ENCODE data around the gene SERPINA1.

DNA sequence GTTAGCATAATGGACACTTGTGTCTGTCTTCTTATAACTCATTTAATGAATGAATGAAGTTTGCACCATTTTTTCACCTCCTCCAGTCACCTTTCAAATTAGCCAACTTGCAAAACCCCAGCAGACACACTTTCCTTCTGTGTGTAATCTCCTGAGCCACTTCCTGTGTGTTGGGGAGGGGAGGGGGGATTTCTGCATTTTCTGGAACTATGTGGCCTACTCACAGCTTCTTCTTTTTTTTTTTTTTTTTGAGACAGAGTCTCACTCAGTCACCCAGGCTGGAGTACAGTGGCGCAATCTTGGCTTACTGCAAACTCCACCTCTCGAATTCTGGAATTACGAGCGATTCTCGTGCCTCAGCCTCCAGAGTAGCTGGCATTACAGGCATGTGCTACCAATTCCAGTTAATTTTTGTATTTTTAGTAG lies 4.1 kb upstream of the SERPINA1 start:
- TF ChIP-seq, protein P1, sequence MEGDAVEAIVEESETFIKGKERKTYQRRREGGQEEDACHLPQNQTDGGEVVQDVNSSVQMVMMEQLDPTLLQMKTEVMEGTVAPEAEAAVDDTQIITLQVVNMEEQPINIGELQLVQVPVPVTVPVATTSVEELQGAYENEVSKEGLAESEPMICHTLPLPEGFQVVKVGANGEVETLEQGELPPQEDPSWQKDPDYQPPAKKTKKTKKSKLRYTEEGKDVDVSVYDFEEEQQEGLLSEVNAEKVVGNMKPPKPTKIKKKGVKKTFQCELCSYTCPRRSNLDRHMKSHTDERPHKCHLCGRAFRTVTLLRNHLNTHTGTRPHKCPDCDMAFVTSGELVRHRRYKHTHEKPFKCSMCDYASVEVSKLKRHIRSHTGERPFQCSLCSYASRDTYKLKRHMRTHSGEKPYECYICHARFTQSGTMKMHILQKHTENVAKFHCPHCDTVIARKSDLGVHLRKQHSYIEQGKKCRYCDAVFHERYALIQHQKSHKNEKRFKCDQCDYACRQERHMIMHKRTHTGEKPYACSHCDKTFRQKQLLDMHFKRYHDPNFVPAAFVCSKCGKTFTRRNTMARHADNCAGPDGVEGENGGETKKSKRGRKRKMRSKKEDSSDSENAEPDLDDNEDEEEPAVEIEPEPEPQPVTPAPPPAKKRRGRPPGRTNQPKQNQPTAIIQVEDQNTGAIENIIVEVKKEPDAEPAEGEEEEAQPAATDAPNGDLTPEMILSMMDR (IDR thresholded peaks at IDR 0.05) = no peak
- TF ChIP-seq EZH2 (IDR thresholded peaks at IDR 0.05; ENCODE audit: borderline replicate concordance, insufficient read depth, low read depth, low read length, poor library complexity, severe bottlenecking) = no peak

All from B cell (primary cell).